Hematopoietic multipotent progenitor cell treated with erythropoietin and hydrocortisone succinate and interleukin-3 and kit ligand, for 4 days (in vitro differentiated cells): Measurements from ENCODE around the gene IL36G.

Experiments used
- DNase-seq: peaks from one replicate; pipeline ENCODE4 v3.0.0-alpha.2; 2015

The IL36G gene

GRCh38 chr2:112973156-112973555, 4.7 kb upstream of the IL36G start:
- no peak for DNase-seq

- DNase-seq: no peak
Measured at GRCh38 chr2:112979731-112980130, 1.9 kb downstream of the IL36G start.

- DNase-seq: no peak
Measured at GRCh38 chr2:112980537-112980936, 2.7 kb downstream of the IL36G start.

GRCh38 chr2:112985090-112985489, 7.3 kb downstream of the IL36G start:
- DNase-seq: peak; percentile 4

- no peak for DNase-seq
Measured at GRCh38 chr2:112989611-112990010, 11.8 kb downstream of the IL36G start.

- DNase-seq: no peak
Measured at GRCh38 chr2:112993831-112994230, 16.0 kb downstream of the IL36G start.

- no peak for DNase-seq
Measured at GRCh38 chr2:112994648-112995047, 16.8 kb downstream of the IL36G start.

GRCh38 chr2:112995346-112995920, 17.6 kb downstream of the IL36G start:
- DNase-seq: no peak

GRCh38 chr2:112996635-112997034, 18.8 kb downstream of the IL36G start:
- no peak for DNase-seq

- no peak for DNase-seq
Measured at GRCh38 chr2:112997151-112997550, 19.3 kb downstream of the IL36G start.

GRCh38 chr2:113000436-113000835, 22.6 kb downstream of the IL36G start:
- DNase-seq: peak; percentile 5

- no peak for DNase-seq
Measured at GRCh38 chr2:113002677-113003076, 24.9 kb downstream of the IL36G start.

GRCh38 chr2:113005030-113005509, 27.3 kb downstream of the IL36G start, which contains the start of gene IL36A:
IL36A (plus strand) TSS chr2:113005459; CDS start chr2:113005872, 413 bp downstream.
- DNase-seq: no peak

- no peak for DNase-seq
Measured at GRCh38 chr2:113007250-113007649, 29.4 kb downstream of the IL36G start.

GRCh38 chr2:113009622-113010021, 31.8 kb downstream of the IL36G start:
- no peak for DNase-seq

- DNase-seq: no peak
Measured at GRCh38 chr2:113010088-113010487, 32.3 kb downstream of the IL36G start.

- DNase-seq: no peak
Measured at GRCh38 chr2:113011108-113011507, 33.3 kb downstream of the IL36G start.

GRCh38 chr2:113012436-113013335, 34.9 kb downstream of the IL36G start:
- DNase-seq: peak; percentile 67

- no peak for DNase-seq
Measured at GRCh38 chr2:113013336-113013661, 35.5 kb downstream of the IL36G start.

GRCh38 chr2:113014067-113014466, 36.3 kb downstream of the IL36G start:
- DNase-seq: no peak

- no peak for DNase-seq
Measured at GRCh38 chr2:113015042-113015441, 37.2 kb downstream of the IL36G start.

- DNase-seq: no peak
Measured at GRCh38 chr2:113015655-113016054, 37.8 kb downstream of the IL36G start.

- no peak for DNase-seq
Measured at GRCh38 chr2:113018509-113018908, 40.7 kb downstream of the IL36G start.

- no peak for DNase-seq
Measured at GRCh38 chr2:113021312-113021711, 43.5 kb downstream of the IL36G start.
